ENCODE data around the gene COL7A1. TPM values are rescaled to one million over a fixed set of nuclear protein-coding genes. Genes with fewer than 3 reads are reported as not detected.

The COL7A1 gene
- total RNA-seq, 1 experiment from 2014 or later: 40.0 TPM

DNA sequence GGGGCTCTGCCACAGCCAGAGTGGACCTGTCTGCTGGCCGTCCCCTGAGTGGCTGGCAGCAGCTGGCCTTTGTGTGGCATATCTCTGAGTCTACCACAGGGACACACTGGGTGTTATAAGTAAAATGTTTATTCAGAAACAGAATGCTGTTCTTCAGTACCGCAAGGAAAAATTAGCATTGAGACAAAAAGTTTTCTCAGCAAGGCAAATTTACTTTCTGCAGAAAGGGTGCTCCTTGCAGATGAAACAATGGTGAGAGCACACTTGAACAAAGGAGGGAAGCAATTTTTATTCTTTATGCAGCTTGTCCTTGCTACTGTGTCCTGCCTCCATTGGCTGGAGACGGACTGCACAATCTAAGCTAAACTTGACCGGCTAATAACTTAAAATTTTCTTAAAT, 22.4 kb upstream of the COL7A1 start:
- Histone ChIP-seq H3K4me1 (ENCODE audit: control insufficient read depth, insufficient read depth, low read length) (no peaks in the 10 kb centered on the region), H3K9me3 (ENCODE audit: control insufficient read depth, insufficient read depth, low read depth, low read length) (peaks cover 4% of the 10 kb centered on the region; the same call in 1 of the 2 replicates), H3K27me3 (ENCODE audit: control insufficient read depth, insufficient read depth, low read length) (no peaks in the 10 kb centered on the region), H3K36me3 (ENCODE audit: control insufficient read depth, insufficient read depth, low read length) (no peaks in the 10 kb centered on the region), H3K27ac (ENCODE audit: low read length) (no peak overlapping the region), H3K4me3 (ENCODE audit: low read depth in 2 of 2, low read length in 2 of 2) (no peak overlapping the region)
- intact Hi-C loops (cut with micrococcal nuclease; ENCODE audit: unreplicated experiment) (no loop called here), in situ Hi-C loops (cut with HindIII; ENCODE audit: low pct_unique_long_range_greater_than_20kb, low sequenced_read_pairs) (no loop called here)
- CTCF ChIA-PET: no interaction called here
- DNase-seq (ENCODE audit: low read depth, low spot score) (no peak), ATAC-seq (no peak)
- no TSS peak for BruUV-seq (replicated peaks)
- POLR2A ChIA-PET: no interaction called here
- no peak for TF ChIP-seq SIN3A (IDR thresholded peaks at IDR 0.05; ENCODE audit: borderline replicate concordance, insufficient read depth, low read depth, low read length)
- TF ChIP-seq, protein P1, sequence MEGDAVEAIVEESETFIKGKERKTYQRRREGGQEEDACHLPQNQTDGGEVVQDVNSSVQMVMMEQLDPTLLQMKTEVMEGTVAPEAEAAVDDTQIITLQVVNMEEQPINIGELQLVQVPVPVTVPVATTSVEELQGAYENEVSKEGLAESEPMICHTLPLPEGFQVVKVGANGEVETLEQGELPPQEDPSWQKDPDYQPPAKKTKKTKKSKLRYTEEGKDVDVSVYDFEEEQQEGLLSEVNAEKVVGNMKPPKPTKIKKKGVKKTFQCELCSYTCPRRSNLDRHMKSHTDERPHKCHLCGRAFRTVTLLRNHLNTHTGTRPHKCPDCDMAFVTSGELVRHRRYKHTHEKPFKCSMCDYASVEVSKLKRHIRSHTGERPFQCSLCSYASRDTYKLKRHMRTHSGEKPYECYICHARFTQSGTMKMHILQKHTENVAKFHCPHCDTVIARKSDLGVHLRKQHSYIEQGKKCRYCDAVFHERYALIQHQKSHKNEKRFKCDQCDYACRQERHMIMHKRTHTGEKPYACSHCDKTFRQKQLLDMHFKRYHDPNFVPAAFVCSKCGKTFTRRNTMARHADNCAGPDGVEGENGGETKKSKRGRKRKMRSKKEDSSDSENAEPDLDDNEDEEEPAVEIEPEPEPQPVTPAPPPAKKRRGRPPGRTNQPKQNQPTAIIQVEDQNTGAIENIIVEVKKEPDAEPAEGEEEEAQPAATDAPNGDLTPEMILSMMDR (IDR thresholded peaks at IDR 0.05): no peak
- TF ChIP-seq POLR2AphosphoS5 (IDR thresholded peaks at IDR 0.05; ENCODE audit: low read depth, low read length): no peak
- TF ChIP-seq, protein P2, sequence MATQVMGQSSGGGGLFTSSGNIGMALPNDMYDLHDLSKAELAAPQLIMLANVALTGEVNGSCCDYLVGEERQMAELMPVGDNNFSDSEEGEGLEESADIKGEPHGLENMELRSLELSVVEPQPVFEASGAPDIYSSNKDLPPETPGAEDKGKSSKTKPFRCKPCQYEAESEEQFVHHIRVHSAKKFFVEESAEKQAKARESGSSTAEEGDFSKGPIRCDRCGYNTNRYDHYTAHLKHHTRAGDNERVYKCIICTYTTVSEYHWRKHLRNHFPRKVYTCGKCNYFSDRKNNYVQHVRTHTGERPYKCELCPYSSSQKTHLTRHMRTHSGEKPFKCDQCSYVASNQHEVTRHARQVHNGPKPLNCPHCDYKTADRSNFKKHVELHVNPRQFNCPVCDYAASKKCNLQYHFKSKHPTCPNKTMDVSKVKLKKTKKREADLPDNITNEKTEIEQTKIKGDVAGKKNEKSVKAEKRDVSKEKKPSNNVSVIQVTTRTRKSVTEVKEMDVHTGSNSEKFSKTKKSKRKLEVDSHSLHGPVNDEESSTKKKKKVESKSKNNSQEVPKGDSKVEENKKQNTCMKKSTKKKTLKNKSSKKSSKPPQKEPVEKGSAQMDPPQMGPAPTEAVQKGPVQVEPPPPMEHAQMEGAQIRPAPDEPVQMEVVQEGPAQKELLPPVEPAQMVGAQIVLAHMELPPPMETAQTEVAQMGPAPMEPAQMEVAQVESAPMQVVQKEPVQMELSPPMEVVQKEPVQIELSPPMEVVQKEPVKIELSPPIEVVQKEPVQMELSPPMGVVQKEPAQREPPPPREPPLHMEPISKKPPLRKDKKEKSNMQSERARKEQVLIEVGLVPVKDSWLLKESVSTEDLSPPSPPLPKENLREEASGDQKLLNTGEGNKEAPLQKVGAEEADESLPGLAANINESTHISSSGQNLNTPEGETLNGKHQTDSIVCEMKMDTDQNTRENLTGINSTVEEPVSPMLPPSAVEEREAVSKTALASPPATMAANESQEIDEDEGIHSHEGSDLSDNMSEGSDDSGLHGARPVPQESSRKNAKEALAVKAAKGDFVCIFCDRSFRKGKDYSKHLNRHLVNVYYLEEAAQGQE (IDR thresholded peaks at IDR 0.05; ENCODE audit: insufficient read depth in 1 of 2, low read depth in 2 of 2, low read length in 1 of 2): no peak
- TF ChIP-seq TCF7L2 (IDR thresholded peaks at IDR 0.05; ENCODE audit: low read depth, low read length): no peak

DNA sequence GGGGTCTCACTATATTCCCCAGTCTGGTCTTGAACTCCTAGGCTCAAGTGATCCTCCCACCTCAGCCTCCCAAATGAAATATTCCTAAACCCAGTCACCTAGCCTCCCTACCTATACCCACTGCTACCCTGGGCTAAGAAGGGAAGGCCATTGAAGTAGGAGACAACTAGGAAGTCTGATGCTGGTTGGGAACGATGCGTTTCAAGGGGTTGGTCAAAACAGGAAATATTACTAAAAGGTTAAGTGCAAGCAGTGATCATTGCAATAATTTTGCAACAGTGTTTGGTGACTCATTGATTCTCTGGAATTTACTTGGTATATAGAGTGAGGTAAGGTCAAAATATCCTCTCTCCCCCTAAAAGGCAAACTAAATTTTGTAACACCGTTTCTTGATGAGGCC, 18.9 kb upstream of the COL7A1 start:
- ATAC-seq: no peak
- H3K4me3 ChIP-seq (ENCODE audit: low read depth in 2 of 2, low read length in 2 of 2): no peak overlapping the region
- in situ Hi-C loops (cut with HindIII; ENCODE audit: low pct_unique_long_range_greater_than_20kb, low sequenced_read_pairs) (no loop called here), intact Hi-C loops (cut with micrococcal nuclease; ENCODE audit: unreplicated experiment) (no loop called here)
- H3K27me3 ChIP-seq (ENCODE audit: control insufficient read depth, insufficient read depth, low read length): no peaks in the 10 kb centered on the region
- no peak for DNase-seq (ENCODE audit: low read depth, low spot score)
- H3K27ac ChIP-seq (ENCODE audit: low read length): no peak overlapping the region
- peaks cover under 1% of the 10 kb centered on the region; the same call in 1 of the 2 replicates for H3K36me3 ChIP-seq (ENCODE audit: control insufficient read depth, insufficient read depth, low read length)
- ChIA-PET POLR2A (no interaction called here), CTCF (no interaction called here)
- H3K9me3 ChIP-seq (ENCODE audit: control insufficient read depth, insufficient read depth, low read depth, low read length): peaks cover 4% of the 10 kb centered on the region; the same call in 1 of the 2 replicates
- no TSS peak for BruUV-seq (replicated peaks)
- no peaks in the 10 kb centered on the region for H3K4me1 ChIP-seq (ENCODE audit: control insufficient read depth, insufficient read depth, low read length)
- TF ChIP-seq, protein P1 (IDR thresholded peaks at IDR 0.05): no peak
- no peak for TF ChIP-seq POLR2AphosphoS5 (IDR thresholded peaks at IDR 0.05; ENCODE audit: low read depth, low read length)
- TF ChIP-seq, protein P2 (IDR thresholded peaks at IDR 0.05; ENCODE audit: insufficient read depth in 1 of 2, low read depth in 2 of 2, low read length in 1 of 2): no peak
- TF ChIP-seq SIN3A (IDR thresholded peaks at IDR 0.05; ENCODE audit: borderline replicate concordance, insufficient read depth, low read depth, low read length): no peak
- TF ChIP-seq TCF7L2 (IDR thresholded peaks at IDR 0.05; ENCODE audit: low read depth, low read length): no peak
